ENCODE data around the gene NDEL1. TPM values are rescaled to one million over a fixed set of nuclear protein-coding genes. Genes with fewer than 3 reads are reported as not detected.

The NDEL1 gene
- total and polyA plus RNA-seq, 2 experiments from 2014 or later = 25.7 to 47.3 TPM

- H3K27ac ChIP-seq = no peak overlapping the region
Observed at GRCh38 chr17:8514801-8515200, 79.1 kb downstream of the NDEL1 start.

More at GRCh38 chr17:8514801-8515200, 79.1 kb downstream of the NDEL1 start:
- Histone ChIP-seq H3K27me3 (no peaks in the 10 kb centered on the region), H3K36me3 (peaks cover 78% of the 10 kb centered on the region), H3K4me3 (no peak overlapping the region), H3K9me3 (ENCODE audit: low read depth) (no peaks in the 10 kb centered on the region), H3K4me1 (ENCODE audit: low read depth) (no peaks in the 10 kb centered on the region)
- DNase-seq (ENCODE audit: low read depth in 1 of 2, low spot score in 1 of 2) = no peak
- TF ChIP-seq, protein P1, sequence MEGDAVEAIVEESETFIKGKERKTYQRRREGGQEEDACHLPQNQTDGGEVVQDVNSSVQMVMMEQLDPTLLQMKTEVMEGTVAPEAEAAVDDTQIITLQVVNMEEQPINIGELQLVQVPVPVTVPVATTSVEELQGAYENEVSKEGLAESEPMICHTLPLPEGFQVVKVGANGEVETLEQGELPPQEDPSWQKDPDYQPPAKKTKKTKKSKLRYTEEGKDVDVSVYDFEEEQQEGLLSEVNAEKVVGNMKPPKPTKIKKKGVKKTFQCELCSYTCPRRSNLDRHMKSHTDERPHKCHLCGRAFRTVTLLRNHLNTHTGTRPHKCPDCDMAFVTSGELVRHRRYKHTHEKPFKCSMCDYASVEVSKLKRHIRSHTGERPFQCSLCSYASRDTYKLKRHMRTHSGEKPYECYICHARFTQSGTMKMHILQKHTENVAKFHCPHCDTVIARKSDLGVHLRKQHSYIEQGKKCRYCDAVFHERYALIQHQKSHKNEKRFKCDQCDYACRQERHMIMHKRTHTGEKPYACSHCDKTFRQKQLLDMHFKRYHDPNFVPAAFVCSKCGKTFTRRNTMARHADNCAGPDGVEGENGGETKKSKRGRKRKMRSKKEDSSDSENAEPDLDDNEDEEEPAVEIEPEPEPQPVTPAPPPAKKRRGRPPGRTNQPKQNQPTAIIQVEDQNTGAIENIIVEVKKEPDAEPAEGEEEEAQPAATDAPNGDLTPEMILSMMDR (IDR thresholded peaks at IDR 0.05; ENCODE audit: low read depth, low read length) = no peak

Other genes with a start within 250 kb of the NDEL1 start
- 19.7 and 26.4 TPM in 2 replicates for gene BORCS6, start 245.7 kb upstream of the NDEL1 start, total RNA-seq
- 13.2 and 13.7 TPM in 2 replicates for gene BORCS6, start 245.7 kb upstream of the NDEL1 start, polyA plus RNA-seq
- 15.1 and 77.7 TPM in 2 replicates for gene AURKB, start 225.3 kb upstream of the NDEL1 start, total RNA-seq
- gene AURKB, start 225.3 kb upstream of the NDEL1 start, polyA plus RNA-seq = 17.8 and 133 TPM in 2 replicates
- 7.4 and 15.6 TPM in 2 replicates for gene CTC1, start 187.8 kb upstream of the NDEL1 start, total RNA-seq
- 17.1 and 23.0 TPM in 2 replicates for gene CTC1, start 187.8 kb upstream of the NDEL1 start, polyA plus RNA-seq
- 49.9 and 62.5 TPM in 2 replicates for gene PFAS, start 186.6 kb upstream of the NDEL1 start, total RNA-seq
- gene PFAS, start 186.6 kb upstream of the NDEL1 start, polyA plus RNA-seq = 48.2 and 62.0 TPM in 2 replicates
- gene RANGRF, start 147.2 kb upstream of the NDEL1 start, total RNA-seq = 40.0 and 43.6 TPM in 2 replicates
- gene RANGRF, start 147.2 kb upstream of the NDEL1 start, polyA plus RNA-seq = 75.5 and 89.2 TPM in 2 replicates
- 3.5 and 9.5 TPM in 2 replicates for gene SLC25A35, start 140.5 kb upstream of the NDEL1 start, total RNA-seq
- gene SLC25A35, start 140.5 kb upstream of the NDEL1 start, polyA plus RNA-seq = 6.0 and 7.9 TPM in 2 replicates
- gene ARHGEF15, start 125.6 kb upstream of the NDEL1 start, total RNA-seq = 1.1 and 3.0 TPM in 2 replicates
- gene ARHGEF15, start 125.6 kb upstream of the NDEL1 start, polyA plus RNA-seq = 0.17 and 0.73 TPM in 2 replicates
- not detected in 2 replicates for gene ODF4, start 96.0 kb upstream of the NDEL1 start, total RNA-seq
- gene ODF4, start 96.0 kb upstream of the NDEL1 start, polyA plus RNA-seq = not detected in 2 replicates
- 3,276 and 3,592 TPM in 2 replicates for gene RPL26, start 52.7 kb upstream of the NDEL1 start, total RNA-seq
- gene RPL26, start 52.7 kb upstream of the NDEL1 start, polyA plus RNA-seq = 486 and 538 TPM in 2 replicates
- gene RNF222, start 38.1 kb upstream of the NDEL1 start, total RNA-seq = not detected in 2 replicates
- 0.17 and 0.37 TPM in 2 replicates for gene RNF222, start 38.1 kb upstream of the NDEL1 start, polyA plus RNA-seq
- 152 and 194 TPM in 2 replicates for gene MYH10, start 194.8 kb downstream of the NDEL1 start, total RNA-seq
- 147 and 159 TPM in 2 replicates for gene MYH10, start 194.8 kb downstream of the NDEL1 start, polyA plus RNA-seq